ENCODE results near the gene AGL. TPM values are rescaled to one million over a fixed set of nuclear protein-coding genes. Genes with fewer than 3 reads are reported as not detected.

Gene AGL
- 10 to 100 TPM; 23.2 to 57.3 (median 34.7) TPM for total RNA-seq

DNA sequence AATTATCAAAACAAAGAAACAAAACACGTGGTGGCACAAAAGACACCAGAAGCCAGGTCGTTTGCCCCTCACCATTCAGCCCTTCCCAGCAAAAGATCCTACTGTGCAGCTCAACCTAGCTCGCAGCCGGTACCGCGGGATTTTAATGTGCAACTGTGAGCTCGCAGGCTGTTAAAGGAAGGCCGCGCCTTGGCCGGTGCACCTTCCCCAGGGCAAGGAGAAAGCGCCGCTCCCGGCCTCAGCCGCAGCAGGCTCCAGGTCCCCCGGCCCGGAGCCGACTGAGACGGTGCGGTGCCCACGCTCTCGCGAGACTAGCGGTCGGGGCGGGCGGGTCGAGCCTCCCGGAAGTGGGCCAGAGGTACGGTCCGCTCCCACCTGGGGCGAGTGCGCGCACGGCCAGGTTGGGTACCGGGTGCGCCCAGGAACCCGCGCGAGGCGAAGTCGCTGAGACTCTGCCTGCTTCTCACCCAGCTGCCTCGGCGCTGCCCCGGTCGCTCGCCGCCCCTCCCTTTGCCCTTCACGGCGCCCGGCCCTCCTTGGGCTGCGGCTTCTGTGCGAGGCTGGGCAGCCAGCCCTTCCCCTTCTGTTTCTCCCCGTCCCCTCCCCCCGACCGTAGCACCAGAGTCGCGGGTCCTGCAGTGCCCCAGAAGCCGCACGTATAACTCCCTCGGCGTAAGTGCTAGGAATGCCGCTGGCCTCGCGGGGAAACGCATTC is at the start of gene AGL:
Gene AGL, plus strand, starts transcription at position 618 of the 715 bp plus-strand sequence. CDS start 682 bp downstream, outside the sequence.
- Histone ChIP-seq H3K27ac (peak within 1 kb of the TSS; percentile 79 to 81 (median 81)), H3K4me3 (replicated peaks in 1 of 3) (peak within 1 kb of the TSS; percentile 27 to 87 (median 62)), H3K36me3 (no peaks in the 10 kb centered on the region), H3K9me3 (no peaks in the 10 kb centered on the region), H3K27me3 (no peaks in the 10 kb centered on the region), H3K4me1 (peaks cover 3 to 12% of the 10 kb centered on the region in 2 donors)
- intact Hi-C loops (cut with DNase I), result no loop called here
- 0% methylated on average over 16 to 20 of the region's 65 CpGs for whole genome bisulfite sequencing, 2 donors
- peak; percentile 90 to 92 for DNase-seq
- TF ChIP-seq POLR2A (IDR thresholded peaks at IDR 0.05), result peak in 1 of 2 donors; percentile 84
- TF ChIP-seq, protein P1, sequence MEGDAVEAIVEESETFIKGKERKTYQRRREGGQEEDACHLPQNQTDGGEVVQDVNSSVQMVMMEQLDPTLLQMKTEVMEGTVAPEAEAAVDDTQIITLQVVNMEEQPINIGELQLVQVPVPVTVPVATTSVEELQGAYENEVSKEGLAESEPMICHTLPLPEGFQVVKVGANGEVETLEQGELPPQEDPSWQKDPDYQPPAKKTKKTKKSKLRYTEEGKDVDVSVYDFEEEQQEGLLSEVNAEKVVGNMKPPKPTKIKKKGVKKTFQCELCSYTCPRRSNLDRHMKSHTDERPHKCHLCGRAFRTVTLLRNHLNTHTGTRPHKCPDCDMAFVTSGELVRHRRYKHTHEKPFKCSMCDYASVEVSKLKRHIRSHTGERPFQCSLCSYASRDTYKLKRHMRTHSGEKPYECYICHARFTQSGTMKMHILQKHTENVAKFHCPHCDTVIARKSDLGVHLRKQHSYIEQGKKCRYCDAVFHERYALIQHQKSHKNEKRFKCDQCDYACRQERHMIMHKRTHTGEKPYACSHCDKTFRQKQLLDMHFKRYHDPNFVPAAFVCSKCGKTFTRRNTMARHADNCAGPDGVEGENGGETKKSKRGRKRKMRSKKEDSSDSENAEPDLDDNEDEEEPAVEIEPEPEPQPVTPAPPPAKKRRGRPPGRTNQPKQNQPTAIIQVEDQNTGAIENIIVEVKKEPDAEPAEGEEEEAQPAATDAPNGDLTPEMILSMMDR (IDR thresholded peaks at IDR 0.05), result no peak

- Histone ChIP-seq H3K4me1 (no peaks in the 10 kb centered on the region), H3K36me3 (no peaks in the 10 kb centered on the region), H3K27ac (no peak overlapping the region), H3K27me3 (no peaks in the 10 kb centered on the region), H3K4me3 (replicated peaks in 1 of 3) (no peak overlapping the region), H3K9me3 (no peaks in the 10 kb centered on the region)
- intact Hi-C loops (cut with DNase I), result loop anchor here (10.0 kb wide), 1 partner anchor 1063 kb away; no protein-coding TSS in a partner anchor
- TF ChIP-seq POLR2A (IDR thresholded peaks at IDR 0.05), result no peak
- TF ChIP-seq, protein P1 (IDR thresholded peaks at IDR 0.05), result no peak
- no peak for DNase-seq
- WGBS, 2 donors, result 88 to 93% methylated on average over 3 of the region's 3 CpGs
These were observed 48.6 kb upstream of the AGL start for GRCh38 chr1:99801584-99801983.

- TF ChIP-seq POLR2A (IDR thresholded peaks at IDR 0.05), result no peak
- TF ChIP-seq, protein P1 (IDR thresholded peaks at IDR 0.05), result no peak
- 69 to 82% methylated on average over 2 of the region's 2 CpGs for WGBS, 2 donors
- Histone ChIP-seq H3K36me3 (no peaks in the 10 kb centered on the region), H3K27ac (no peak overlapping the region), H3K4me3 (replicated peaks in 1 of 3) (no peak overlapping the region), H3K4me1 (no peaks in the 10 kb centered on the region), H3K27me3 (no peaks in the 10 kb centered on the region), H3K9me3 (no peaks in the 10 kb centered on the region)
- DNase-seq, result no peak
- intact Hi-C loops (cut with DNase I), result loop anchor here (5.0 to 10.0 kb wide), 2 partner anchors 645 to 1058 kb away; no protein-coding TSS in a partner anchor
These were observed 43.3 kb upstream of the AGL start for GRCh38 chr1:99806882-99807281.

- Histone ChIP-seq H3K4me3 (replicated peaks in 1 of 3) (no peak overlapping the region), H3K36me3 (no peaks in the 10 kb centered on the region), H3K27ac (peak overlapping the region in 2 of 3 donors; percentile 59 to 60), H3K27me3 (no peaks in the 10 kb centered on the region), H3K4me1 (no peaks in the 10 kb centered on the region), H3K9me3 (no peaks in the 10 kb centered on the region)
- intact Hi-C loops (cut with DNase I), result loop anchor here (5.0 to 10.0 kb wide), 2 partner anchors 644 to 1056 kb away; no protein-coding TSS in a partner anchor
- no peak for TF ChIP-seq POLR2A (IDR thresholded peaks at IDR 0.05)
- TF ChIP-seq, protein P1 (IDR thresholded peaks at IDR 0.05), result peak in 5 of 6 experiments; percentile 37 to 84 (median 71)
- WGBS, 2 donors, result 8 to 9% methylated on average over 7 of the region's 7 CpGs
- DNase-seq, result peak in 1 of 2 donors; percentile 5
These were observed 41.6 kb upstream of the AGL start for GRCh38 chr1:99808391-99809115.
